Stimulated activated CD8-positive, alpha-beta memory T cell treated with anti-CD3 and anti-CD28 coated beads, Interleukin-7, amount 100 ng/mL, for 1 hour (primary cell): ENCODE measurements around the gene CLIP1.

ENCODE experiments used
- DNase-seq, 2 donors: peaks; one replicate each; pipeline ENCODE4 v3.0.0-alpha.2; 2020; ENCODE audit warnings: low read depth in 2 of 2

The CLIP1 gene

DNA sequence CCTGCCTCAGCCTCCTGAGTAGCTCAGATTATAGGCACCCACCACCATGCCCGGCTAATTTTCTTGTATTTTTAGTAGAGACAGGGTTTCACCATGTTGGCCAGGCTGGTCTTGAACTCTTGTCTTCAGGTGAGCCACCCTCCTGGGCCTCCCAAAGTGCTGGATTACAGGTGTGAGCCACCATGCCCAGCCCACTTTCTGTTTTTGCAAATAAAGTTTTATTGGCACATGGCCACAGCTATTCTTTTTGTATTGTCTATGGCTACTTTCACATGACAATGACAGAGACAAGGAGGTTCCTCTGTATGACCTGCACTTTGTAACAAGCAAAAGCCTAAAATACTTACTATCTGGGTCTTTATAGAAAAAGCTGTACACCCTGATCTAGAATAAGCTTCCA is 176.9 kb downstream of the CLIP1 start:
- DNase-seq, result no peak

DNA sequence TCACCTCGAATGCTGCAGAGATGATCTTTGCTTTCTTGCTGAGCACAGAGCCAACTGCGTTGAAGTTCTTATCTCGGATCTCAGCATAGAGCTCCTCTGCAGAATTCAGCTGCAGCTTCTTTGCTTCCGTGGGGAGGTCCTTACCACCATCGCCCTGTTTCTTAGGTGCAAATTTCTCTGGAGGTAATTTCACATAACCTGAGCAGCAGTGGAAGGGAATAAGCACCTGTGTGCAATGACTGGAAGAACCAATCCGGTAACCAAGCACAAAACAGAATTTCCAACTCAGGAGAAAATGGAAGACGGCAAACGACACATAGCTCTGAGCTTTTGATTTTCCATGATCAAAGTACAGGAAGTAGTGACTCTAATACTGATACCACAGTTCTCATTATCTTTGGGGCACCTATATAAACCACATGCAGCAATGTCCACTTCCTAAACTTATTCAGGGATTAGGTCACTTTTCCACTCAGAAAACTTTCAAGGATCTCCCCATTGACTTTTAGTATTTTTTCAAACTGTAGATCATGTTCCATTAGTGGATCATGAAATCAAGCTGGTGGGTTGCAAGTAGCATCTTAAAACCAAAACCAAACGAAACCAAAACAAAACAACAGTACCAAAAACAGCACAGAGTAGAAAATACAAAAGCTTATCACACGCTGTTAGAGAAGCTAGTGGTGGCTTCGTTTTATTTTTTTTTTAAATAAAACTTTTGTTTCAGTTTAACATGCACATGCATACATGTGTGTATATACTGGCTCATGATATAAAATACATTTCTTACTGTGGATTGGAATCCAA is 177.7 kb downstream of the CLIP1 start:
- no peak for DNase-seq

GRCh38 chr12:122243965-122244364 is 178.5 kb downstream of the CLIP1 start:
- no peak for DNase-seq

DNA sequence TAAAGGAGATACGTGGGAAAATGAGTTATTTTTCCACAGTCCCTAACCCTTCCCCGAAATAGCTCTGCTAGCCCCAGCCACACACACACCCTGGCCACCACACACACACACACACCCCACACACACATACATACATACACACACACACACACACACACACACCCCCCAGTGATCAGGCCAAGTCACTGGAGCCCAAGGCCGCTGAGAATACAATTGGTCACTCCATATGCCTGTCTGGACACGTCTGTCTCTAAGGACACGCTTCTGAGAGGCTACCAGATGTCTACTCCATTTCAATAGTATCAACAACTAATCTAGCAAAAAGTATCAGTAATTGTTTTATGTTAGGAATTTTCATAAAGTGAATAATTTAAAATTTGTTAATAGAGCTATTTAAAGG is 183.6 kb downstream of the CLIP1 start:
- no peak for DNase-seq

DNA sequence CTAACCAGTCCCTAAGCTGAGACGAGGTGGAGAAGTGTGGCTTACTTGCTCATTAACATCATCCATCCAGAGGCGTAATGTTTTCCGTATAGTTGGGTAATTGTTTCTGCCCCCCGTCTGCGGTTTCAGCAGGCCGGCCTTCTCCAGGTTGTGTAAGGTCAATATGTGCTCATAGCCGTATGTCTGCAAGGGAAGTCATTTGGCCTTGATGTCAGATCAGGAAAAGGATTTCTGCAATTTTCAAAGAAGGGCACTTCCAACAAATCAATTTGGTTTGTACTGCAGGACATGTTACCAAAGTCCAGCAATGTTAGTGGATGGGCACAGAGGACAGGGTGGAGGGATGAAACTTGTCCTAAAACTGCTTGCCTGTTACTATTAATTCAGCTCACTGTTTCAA is 186.7 kb downstream of the CLIP1 start:
- DNase-seq, result no peak

GRCh38 chr12:122232691-122233090 is 189.8 kb downstream of the CLIP1 start:
- DNase-seq, result no peak

DNA sequence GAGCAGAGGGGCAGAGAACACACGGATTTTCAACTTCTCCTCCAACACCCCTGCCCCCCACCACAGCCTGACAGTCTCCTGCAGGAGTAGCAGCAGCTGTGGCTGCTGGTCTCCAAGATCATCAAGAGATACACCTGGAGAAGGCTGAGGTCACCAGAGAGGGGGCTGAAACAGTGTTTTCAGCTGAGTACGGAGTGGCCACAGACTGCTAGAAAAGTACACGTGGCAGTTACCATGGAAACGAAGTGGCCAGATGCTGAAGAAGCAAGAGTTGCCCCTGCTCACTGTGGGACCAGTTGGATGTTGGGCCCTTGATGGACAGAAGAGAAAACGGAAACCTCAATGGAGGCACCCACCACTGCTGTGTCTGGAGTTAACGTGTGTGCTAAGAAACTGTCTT is 191.7 kb downstream of the CLIP1 start:
- DNase-seq, result no peak

GRCh38 chr12:122228092-122228491 is 194.4 kb downstream of the CLIP1 start:
- no peak for DNase-seq

GRCh38 chr12:122227341-122227740 is 195.1 kb downstream of the CLIP1 start:
- DNase-seq, result peak; percentile 31 to 42

DNA sequence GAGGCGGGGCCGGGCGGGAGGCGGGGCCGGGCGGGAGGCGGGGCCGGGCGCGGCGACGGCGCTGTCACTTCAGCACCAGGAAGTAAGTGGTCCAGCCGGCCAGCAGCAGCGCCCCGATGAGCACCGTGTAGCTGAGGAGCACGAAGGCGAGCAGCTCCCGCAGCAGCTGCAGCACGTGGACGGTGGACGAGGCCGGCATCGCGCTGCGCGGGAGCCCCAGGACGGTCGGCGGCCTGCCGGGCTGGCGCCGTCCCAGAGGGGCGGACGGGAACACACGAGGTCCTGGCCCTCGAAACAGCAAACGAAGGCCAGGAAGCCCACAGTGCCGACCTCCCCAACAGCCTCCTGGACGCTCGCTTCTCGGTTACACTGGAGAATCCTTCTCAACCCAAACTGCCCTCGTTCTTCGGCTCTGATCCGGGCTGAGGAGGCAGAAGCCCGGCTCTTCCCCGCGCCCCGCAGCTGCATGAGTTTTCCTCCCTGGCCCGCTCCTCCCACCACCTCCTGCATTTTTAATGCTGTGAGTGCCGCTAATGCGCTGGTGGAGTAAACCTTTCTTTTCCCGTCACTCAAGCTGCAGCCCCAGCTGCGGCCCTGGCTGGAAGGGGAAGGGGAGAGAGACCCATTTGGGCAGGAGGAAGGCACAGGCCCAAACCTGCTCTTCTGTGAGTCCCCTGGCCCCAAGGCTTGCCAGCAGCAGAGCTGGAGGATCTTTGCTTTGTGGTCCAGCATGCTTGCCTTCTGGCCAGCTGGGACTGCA is 195.9 kb downstream of the CLIP1 start:
- no peak for DNase-seq

GRCh38 chr12:122225683-122226365 is 196.6 kb downstream of the CLIP1 start, which contains the start of gene DIABLO:
TSS of gene DIABLO (minus strand) at chr12:122226052. CDS start at chr12:122226014, 38 bp downstream.
- peak; percentile 98 to 99 for DNase-seq
